Muscle of back (tissue), 11 donors: ENCODE measurements around the gene ERBB4. TPM values are rescaled to one million over a fixed set of nuclear protein-coding genes. Genes with fewer than 3 reads are reported as not detected.

ENCODE experiments used
- DNase-seq, 3 donors: peaks; one replicate each; pipeline versions ENCODE4 v3.0.0 to v3.0.0-alpha.2; 2013
- polyA plus RNA-seq, 10 donors: library from polyadenylated mRNA; unstranded; fragments of 120-200 nt; gene quantifications; one replicate each; pipeline ENCODE4 v1.2.1, GENCODE V29; 2013; ENCODE audit not compliant: insufficient read length in 10 of 10

Gene ERBB4
- polyA plus RNA-seq, 10 donors, result 4.4 to 12.2 (median 8.8) TPM

GRCh38 chr2:211835695-211836094 is 702.9 kb downstream of the ERBB4 start:
- DNase-seq, result no peak

GRCh38 chr2:211833582-211834279 is 704.9 kb downstream of the ERBB4 start:
- DNase-seq, result no peak

- no peak for DNase-seq
Observed at GRCh38 chr2:211829725-211830124, 708.9 kb downstream of the ERBB4 start.

- DNase-seq, result no peak
Observed at GRCh38 chr2:211823886-211824479, 714.6 kb downstream of the ERBB4 start.

GRCh38 chr2:211822686-211823335 is 715.8 kb downstream of the ERBB4 start:
- no peak for DNase-seq

GRCh38 chr2:211816754-211817153 is 721.8 kb downstream of the ERBB4 start:
- no peak for DNase-seq

GRCh38 chr2:211812587-211812986 is 726.0 kb downstream of the ERBB4 start:
- DNase-seq, result no peak

GRCh38 chr2:211802666-211803065 is 735.9 kb downstream of the ERBB4 start:
- DNase-seq, result no peak

GRCh38 chr2:211800001-211800400 is 738.6 kb downstream of the ERBB4 start:
- no peak for DNase-seq

- no peak for DNase-seq
Observed at GRCh38 chr2:211798868-211799267, 739.7 kb downstream of the ERBB4 start.

- no peak for DNase-seq
Observed at GRCh38 chr2:211793690-211794089, 744.9 kb downstream of the ERBB4 start.

- DNase-seq, result no peak
Observed at GRCh38 chr2:211789982-211790381, 748.6 kb downstream of the ERBB4 start.

- DNase-seq, result no peak
Observed at GRCh38 chr2:211766689-211767088, 771.9 kb downstream of the ERBB4 start.

- no peak for DNase-seq
Observed at GRCh38 chr2:211762479-211762878, 776.1 kb downstream of the ERBB4 start.

- no peak for DNase-seq
Observed at GRCh38 chr2:211760103-211760502, 778.5 kb downstream of the ERBB4 start.

GRCh38 chr2:211756266-211756665 is 782.3 kb downstream of the ERBB4 start:
- DNase-seq, result no peak

- DNase-seq, result no peak
Observed at GRCh38 chr2:211755187-211755586, 783.4 kb downstream of the ERBB4 start.

GRCh38 chr2:211751848-211752247 is 786.8 kb downstream of the ERBB4 start:
- DNase-seq, result peak in 2 of 3 donors; percentile 33 to 52

GRCh38 chr2:211748339-211748738 is 790.3 kb downstream of the ERBB4 start:
- DNase-seq, result no peak

GRCh38 chr2:211745295-211746097 is 793.1 kb downstream of the ERBB4 start:
- peak; percentile 30 to 58 (median 49) for DNase-seq

- DNase-seq, result no peak
Observed at GRCh38 chr2:211744379-211744778, 794.2 kb downstream of the ERBB4 start.

GRCh38 chr2:211741966-211742365 is 796.6 kb downstream of the ERBB4 start:
- DNase-seq, result no peak
